GM21576 (cell line): ENCODE measurements around the gene ATP2A2.
"Not testable (repeated sequence)": the region's sequence is repeated elsewhere in the genome, so short reads cannot be mapped to it uniquely, and the experiment has no call there.

Experiments used
- ATAC-seq: cut with Tn5 transposase; IDR thresholded peaks from one replicate; pipeline ENCODE4 v1.9.1; 2021; ENCODE audit warnings: mild to moderate bottlenecking, moderate library complexity; ENCODE audit not compliant: unreplicated experiment

The ATP2A2 gene

DNA sequence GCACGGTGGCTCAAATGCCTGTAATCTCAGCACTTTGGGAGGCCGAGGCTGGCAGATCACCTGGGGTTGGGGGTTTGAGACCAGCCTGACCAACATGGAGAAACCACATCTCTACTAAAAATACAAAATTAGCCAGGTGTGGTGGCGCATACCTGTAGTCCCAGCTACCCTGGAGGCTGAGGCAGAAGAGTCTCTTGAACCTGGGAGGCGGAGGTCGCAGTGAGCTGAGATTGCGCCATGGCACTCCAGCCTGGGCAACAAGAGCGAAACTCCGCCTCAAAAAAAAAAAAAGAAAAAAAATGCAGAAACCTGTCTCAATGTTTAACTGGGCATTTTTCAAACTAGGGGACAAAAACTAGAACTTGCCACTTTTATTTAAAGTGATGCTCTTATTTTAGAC lies 59.2 kb downstream of the ATP2A2 start:
- not testable (repeated sequence) for ATAC-seq

DNA sequence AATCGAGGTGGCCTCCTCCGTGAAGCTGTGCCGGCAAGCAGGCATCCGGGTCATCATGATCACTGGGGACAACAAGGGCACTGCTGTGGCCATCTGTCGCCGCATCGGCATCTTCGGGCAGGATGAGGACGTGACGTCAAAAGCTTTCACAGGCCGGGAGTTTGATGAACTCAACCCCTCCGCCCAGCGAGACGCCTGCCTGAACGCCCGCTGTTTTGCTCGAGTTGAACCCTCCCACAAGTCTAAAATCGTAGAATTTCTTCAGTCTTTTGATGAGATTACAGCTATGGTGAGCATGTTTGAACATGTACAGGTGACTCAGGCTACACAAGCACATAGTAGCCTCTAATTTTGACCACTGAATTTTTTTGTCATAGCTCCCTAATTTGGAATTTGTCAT lies 59.7 kb downstream of the ATP2A2 start:
- no peak for ATAC-seq

DNA sequence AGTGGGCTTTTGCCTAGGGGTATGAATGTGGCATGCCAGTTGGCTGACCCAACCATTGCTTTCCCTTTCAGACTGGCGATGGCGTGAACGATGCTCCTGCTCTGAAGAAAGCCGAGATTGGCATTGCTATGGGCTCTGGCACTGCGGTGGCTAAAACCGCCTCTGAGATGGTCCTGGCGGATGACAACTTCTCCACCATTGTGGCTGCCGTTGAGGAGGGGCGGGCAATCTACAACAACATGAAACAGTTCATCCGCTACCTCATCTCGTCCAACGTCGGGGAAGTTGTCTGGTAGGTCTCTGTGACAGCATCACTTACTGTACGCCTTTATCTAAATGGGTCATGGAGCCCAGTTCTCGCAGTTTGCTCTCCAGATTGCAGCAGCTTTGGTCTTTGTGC lies 61.1 kb downstream of the ATP2A2 start:
- no peak for ATAC-seq

DNA sequence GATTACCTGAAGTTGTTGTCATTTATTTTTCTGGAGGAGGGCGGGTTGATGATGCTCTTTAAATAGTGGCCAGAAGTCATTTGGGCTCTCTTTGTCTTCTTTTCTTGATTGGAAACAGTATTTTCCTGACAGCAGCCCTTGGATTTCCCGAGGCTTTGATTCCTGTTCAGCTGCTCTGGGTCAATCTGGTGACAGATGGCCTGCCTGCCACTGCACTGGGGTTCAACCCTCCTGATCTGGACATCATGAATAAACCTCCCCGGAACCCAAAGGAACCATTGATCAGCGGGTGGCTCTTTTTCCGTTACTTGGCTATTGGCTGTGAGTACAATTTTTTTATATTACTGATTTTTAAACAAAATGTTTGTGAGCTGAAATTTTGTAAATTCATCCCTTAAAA lies 62.1 kb downstream of the ATP2A2 start:
- ATAC-seq = no peak

DNA sequence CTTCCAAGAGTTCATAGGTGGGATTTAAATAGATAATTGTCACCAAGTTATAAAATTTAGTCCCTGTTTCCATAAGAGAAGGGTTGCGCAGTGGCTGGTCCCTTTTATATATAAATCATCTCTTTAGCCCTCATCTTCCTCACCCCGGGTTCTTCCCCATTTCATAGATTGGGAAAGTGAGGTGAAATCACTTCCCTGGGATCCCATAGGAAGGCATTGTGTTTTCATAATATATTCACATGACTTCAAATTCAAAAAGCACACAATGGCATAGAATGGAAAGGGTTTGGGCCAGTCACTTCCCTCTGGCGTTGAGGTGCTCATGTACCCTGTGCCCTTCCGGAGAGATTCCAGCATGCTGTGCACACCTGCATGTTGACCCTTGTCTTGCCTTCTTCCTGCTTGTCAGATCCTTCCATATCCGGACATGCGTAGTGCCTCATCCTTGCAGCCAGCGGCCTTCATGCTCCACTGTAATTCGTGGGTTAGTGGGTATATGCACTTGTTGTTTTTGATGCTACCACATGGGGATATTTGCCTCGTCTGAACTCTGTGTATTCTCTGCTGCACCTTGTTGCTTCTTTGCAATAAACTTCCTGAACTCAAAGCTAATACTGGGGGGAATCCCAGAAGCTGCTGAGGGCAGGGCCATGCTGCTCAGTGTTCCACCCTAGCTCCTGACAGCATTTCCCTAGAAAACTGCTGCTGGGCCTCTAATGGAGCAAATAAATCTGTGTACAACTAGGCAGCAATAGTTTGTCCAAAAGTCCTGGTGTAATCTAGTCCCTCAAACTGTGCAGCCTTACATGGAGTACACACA lies 62.9 kb downstream of the ATP2A2 start:
- no peak for ATAC-seq

DNA sequence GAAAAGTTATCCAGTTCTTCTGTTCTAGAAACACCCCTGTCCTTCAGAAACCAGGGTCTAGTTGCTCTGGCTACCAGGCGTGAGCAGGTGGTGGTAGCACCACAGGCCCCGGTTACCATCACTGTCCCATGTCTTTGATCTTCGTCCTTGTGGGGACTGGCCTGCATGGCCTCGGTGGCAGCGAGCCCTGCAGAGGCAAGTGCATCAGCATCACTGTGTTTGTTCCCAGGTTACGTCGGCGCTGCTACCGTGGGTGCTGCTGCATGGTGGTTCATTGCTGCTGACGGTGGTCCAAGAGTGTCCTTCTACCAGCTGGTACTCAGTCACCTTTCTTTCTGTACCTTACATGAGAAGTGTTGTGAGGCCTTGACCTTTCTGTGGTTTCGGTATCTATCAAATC lies 63.6 kb downstream of the ATP2A2 start:
- ATAC-seq = no peak

DNA sequence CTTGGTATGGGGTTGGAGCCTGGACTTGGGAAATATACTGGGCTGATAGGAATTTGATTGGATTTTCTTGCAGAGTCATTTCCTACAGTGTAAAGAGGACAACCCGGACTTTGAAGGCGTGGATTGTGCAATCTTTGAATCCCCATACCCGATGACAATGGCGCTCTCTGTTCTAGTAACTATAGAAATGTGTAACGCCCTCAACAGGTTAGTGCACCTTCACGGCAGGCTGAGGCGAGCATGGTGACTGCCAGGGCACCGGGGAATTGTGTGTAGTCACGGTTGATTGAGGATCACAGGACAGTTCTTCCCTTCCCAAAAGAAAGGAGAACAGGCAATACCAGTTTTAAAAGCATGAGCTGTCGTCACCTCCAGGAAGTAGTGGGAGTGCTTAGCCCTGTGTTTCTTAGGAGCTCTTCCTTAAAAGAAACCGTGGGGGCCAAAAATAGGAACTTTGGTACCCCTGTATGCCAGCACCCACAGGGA lies 64.2 kb downstream of the ATP2A2 start:
- no peak for ATAC-seq

DNA sequence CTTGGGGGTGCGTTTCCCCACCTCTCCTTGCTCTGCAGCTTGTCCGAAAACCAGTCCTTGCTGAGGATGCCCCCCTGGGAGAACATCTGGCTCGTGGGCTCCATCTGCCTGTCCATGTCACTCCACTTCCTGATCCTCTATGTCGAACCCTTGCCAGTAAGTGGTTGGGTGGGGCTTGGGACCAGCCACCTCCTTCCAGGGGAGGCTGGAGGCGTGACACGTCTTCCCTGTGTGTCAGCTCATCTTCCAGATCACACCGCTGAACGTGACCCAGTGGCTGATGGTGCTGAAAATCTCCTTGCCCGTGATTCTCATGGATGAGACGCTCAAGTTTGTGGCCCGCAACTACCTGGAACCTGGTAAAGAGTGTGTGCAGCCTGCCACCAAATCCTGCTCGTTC lies 64.9 kb downstream of the ATP2A2 start:
- no peak for ATAC-seq

DNA sequence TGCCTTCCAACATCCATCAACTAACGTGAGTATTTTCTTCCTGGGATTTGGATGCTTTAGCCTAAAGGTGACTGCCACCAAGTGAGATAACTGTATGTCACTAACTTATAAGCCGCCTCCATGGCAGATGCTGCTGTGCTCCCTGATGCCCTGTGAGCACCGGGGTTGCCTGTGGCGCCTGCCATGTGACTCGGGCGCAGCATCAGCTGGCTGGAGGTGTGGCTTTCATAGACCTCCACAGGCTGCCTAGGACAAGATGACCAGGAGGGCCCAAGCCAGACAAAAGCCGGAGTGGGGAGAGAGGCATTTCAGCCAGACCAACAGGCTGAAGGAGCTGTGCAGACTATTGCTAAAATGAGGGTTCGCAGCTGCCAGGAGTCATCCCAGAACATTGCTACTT lies 66.7 kb downstream of the ATP2A2 start:
- ATAC-seq = no peak

DNA sequence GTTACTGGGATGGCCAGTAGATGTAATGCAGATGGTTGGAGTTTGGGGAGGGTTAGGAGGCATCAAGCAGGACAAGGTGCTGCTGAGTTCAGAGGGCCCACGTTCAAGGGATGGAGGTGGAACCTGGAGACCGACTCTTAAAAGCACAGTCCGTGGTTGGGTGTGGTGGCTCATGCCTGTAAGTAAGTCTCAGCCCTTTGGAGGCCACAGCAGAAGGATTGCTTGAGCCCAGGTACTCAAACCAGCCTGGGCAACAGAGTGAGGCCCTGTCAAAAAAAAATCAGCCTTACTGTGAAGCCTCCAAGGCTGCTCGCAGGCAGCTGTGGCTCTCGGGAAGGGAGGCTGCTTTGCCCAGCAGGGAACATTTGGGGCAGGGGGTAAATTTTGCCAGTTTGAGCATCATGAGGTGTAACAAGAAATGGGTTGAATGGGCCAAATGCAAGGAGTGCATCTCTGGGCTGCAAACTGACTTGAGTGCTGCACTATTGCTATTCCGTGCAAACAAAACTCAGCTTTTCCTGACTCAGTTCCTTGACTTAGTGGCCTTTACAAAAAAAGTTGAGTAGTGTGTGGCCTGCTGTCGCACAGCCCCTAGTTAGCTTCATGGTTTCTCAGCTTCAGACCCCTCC lies 67.5 kb downstream of the ATP2A2 start:
- ATAC-seq = no peak

DNA sequence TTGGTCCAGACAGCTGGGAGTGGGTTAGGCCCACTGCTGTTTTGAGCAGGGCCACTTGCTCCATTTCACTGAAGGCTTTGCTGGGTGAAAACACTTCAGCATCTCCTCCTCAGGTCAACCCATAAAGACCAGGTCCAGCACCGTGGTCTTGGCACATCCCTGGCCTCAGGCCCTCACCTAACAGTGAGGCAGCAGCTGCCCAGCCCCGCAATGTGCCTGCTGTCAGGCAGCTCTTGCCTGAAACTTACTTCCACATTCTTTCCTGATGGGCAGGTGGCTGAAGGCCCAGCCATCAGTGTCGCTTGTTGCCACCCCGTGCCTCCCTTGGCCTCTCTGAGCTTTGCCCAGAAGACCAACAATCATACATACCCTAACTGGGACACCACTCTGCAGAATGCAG lies 68.0 kb downstream of the ATP2A2 start:
- ATAC-seq = no peak

DNA sequence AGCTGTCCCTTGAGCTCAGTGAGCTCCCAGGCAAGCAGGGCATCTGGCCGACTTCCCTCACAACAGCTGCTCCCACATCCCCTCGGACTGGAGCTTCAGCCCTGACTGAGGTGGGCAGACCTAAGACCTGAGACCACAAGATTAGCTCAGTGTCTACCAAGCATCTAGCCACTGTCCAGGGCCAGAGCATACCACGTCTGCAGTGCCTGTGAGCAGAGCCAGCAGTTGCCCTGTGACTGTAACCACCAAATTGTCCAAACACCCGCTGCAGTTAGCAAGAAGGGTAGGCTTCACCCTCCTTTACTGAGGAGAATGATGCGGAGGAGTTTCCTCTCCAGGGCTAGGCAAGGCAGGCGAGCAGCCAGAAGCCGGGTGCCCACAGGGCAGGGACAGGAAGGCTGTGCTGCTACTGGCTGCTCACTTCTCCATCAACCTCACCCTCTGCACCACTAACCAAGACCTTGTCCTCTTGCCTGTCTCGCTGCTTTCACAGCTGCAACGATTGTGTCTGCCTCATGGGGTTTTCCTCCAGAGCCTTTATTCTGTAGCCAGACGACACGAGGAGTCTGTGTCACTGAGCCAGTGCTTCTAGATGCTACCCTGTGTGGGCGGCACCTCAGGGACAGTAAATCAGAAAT lies 68.6 kb downstream of the ATP2A2 start:
- no peak for ATAC-seq

DNA sequence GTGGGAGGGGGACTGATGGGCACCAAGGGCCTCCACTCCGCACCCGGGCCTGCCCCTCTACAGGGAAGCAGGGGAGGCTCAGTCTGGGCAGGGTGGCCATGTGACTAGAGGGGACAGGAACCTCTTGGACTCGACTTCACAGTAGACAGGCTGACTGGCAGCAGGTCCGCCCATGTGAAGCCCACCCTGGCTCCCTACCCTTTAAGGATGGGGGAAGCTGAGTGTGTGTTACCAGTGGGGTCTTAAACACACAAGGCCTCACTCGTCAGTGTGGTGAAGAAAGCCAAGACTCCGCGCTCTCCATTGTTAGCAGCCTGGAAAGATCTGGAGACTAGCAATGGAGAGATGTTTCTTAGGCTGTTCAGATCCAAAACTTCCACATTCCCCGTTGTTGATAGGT lies 70.1 kb downstream of the ATP2A2 start:
- no peak for ATAC-seq

DNA sequence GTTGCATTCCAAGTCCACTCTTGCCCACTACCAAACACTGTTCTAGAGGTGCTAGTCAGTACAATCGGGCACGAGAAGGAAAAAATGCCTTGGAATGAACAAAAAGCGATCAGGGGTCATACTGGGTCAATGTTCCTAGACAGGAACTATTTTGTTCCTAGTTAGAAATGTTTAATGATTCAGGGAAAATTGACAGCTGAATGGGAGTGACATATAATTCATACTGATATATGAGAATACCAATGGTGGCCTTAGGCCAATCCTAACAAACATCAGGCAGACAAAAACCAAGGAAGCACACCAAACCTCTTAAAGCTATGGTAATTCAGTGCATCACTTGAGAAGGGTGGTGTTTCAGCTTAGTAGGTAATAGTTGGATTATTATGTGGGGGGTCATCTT lies 71.4 kb downstream of the ATP2A2 start:
- no peak for ATAC-seq

DNA sequence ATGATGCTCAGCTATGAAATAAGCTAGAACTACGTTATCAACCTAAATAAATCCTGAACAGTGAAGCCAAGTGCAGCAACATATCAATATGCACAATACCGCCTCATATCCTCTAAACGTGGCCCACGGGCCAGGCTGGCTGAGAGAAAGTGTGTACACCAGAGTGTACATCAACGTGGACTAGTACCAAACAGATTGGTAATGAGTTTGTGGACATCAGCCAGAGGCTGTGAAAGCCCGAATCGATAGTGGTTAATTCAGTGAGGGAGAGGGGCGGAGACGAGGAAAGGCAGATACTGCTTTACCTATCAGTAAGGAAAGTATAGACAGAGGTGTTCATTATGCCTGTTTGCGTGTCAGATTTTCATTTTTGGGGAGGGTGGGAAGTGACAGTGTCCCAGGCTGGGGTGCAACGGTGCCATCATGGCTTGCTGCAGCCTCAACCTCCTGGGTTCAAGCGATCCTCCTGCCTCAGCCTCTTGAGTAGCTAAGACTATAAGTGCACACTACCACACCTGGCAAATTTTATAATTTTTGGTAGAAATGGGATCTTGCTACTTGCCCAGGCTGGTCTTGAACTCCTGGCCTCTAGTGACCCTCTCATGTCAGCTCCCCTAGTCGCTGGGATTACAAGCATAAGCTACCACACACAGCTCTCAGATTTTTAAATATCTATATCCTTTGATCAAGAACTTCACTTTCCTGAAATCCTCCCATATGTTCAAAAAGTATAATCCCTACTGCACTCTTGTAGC lies 72.3 kb downstream of the ATP2A2 start:
- no peak for ATAC-seq

DNA sequence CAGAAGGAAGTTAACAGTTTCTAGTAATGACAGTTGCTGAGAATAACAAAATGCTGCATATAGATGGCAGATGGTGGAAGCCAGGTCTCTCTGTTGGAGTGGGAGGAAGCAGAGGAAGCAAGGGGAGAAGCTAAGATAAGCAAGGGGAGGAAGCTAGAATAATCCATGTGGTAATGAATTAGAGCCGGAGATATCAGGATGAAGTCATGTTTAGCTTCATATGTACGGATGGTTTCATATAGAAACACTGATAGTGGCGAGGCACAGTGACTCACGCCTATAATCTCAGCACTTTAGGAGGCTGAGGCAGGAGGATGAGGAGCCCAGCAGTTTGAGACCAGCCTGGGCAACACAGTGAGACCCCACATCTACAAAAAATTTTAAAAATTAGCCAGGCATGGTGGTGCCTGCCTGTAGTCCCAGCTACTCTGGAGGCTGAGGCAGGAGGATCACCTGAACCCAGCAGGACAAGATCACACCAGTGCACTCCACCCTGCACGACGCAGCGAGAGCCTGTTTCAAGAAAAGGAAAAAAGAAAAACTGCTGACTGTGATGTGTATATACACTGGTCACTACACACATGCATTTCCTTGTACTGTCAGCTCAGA lies 73.2 kb downstream of the ATP2A2 start:
- ATAC-seq = no peak

DNA sequence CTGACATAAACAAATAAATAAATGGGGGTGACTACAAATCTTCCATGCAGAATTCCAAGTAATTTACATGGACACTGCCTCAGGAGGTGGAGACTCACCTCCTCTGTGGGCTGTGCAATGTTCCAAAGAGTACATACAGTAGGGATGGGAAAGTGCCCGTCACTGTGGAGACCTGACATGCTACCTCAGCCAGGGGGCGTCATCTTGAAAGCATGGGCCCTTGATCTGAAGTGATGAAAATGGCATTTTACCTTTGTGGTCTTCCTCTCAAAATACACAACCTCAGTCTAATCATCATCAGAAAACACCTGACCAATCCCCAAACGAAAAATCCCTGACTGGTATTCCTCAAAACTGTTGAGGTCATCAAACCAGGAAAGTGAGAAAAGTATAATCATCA lies 74.0 kb downstream of the ATP2A2 start:
- ATAC-seq = no peak

DNA sequence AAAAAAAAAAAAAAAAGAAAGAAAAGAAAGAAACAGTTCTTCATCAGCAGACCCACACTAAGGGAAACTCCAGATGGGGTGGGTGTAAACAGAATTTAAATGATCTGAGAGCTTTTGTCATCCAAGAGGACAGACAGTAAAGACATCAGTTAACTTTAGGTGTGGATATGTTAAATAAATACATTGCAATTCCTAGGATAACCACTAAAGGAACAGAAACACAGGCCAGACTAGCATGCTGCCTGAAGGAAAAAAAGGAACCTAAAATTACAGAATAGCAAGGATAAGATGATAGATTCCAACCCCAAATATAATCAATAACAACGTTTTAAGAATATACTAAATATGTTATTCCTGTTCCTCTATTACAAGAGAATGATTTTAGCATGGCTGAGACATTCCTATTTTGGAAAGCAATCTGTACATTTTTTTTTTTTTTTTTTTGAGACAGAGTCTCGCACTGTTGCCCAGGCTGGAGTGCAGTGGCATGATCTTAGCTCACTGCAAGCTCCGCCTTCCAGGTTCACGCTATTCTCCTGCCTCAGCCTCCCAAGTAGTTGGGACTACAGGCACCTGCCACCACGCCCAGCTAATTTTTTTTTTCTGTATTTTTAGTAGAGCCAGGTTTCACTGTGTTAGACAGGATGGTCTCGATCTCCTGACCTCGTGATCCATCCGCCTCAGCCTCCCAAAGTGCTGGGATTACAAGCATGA lies 77.5 kb downstream of the ATP2A2 start:
- ATAC-seq = not testable (repeated sequence)

DNA sequence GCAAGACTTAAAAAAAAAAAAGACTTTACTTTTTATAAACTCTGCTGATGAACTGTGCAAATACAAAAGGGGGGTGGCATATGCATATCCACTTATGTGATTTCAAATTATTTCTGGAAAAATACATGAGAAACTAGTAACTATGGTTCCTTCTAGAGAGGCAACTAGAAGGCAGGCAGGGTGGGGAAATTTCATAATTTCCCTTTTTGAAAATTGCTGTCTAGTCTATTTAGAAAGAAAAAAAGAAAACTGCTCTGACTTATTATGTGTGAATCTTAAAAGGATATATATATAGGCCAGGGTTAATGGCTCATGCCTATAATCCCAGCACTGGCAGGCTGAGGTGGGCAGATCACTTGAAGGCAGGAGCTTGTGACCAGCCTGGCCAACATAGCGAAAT lies 80.2 kb downstream of the ATP2A2 start:
- ATAC-seq = no peak
